Upper lobe of left lung (tissue), 6 donors: ENCODE results near the gene PRTFDC1. TPM values are rescaled to one million over a fixed set of nuclear protein-coding genes. Genes with fewer than 3 reads are reported as not detected.

ENCODE experiments used
- ATAC-seq, 2 donors: fragments of 200-7000 bp; cut with Tn5 transposase; one replicate each; pipeline ENCODE4 v1.9.1; 2022; ENCODE audit warnings: mild to moderate bottlenecking in 2 of 2, moderate library complexity in 2 of 2; ENCODE audit not compliant: low FRiP score in 2 of 2
- DNase-seq, 2 donors: peaks; one replicate each; pipeline ENCODE4 v3.0.0-alpha.2; 2019 to 2020
- H3K27ac ChIP-seq, 4 donors: fragments of 200-600 bp; sonication (generic); one replicate each; pipeline ENCODE4 v1.5.1; 2016 to 2019
- H3K27me3 ChIP-seq, 4 donors: fragments of 200-600 bp; sonication (generic); one replicate each; pipeline ENCODE4 v1.5.1; 2017 to 2019
- H3K36me3 ChIP-seq, 4 donors: fragments of 200-600 bp; sonication (generic); one replicate each; pipeline ENCODE4 v1.5.1; 2016 to 2019
- H3K4me1 ChIP-seq, 4 donors: fragments of 200-600 bp; sonication (generic); one replicate each; pipeline ENCODE4 v1.5.1; 2018 to 2019
- H3K4me3 ChIP-seq, 4 donors: fragments of 200-600 bp; sonication (generic); one replicate each; pipeline ENCODE4 v1.5.1; 2017 to 2019; ENCODE audit warnings: mild to moderate bottlenecking in 2 of 4, moderate library complexity in 1 of 4
- H3K9me3 ChIP-seq, 4 donors: fragments of 200-600 bp; sonication (generic); one replicate each; pipeline ENCODE4 v1.5.1; 2018 to 2019
- EP300 ChIP-seq, 4 donors: sonication (generic); formaldehyde crosslinking; IDR thresholded peaks; one replicate each; pipeline ENCODE4 v1.5.1; 2017; ENCODE audit warnings: antibody characterized with exemption in 4 of 4, control low read depth in 2 of 4
- POLR2A ChIP-seq, 4 donors: fragments of 450-650 bp; IDR thresholded peaks; one replicate each; pipeline ENCODE4 v1.5.1; 2016 to 2017; ENCODE audit warnings: antibody characterized with exemption in 4 of 4, mild to moderate bottlenecking in 2 of 4
- POLR2AphosphoS5 ChIP-seq, 2 donors: sonication (generic); formaldehyde crosslinking; IDR thresholded peaks; one replicate each; pipeline ENCODE4 v1.5.1; 2017; ENCODE audit warnings: antibody characterized with exemption in 2 of 2
- WGBS, 2 donors: methylation state at CpG; one replicate each; pipeline ENCODE4 v1.1.5; 2017 to 2018; 5-methylcytosine and 5-hydroxymethylcytosine counted together
- total RNA-seq, 6 donors: library from RNA; depleted of rRNA in 4 of 6; stranded (reverse); fragments of >200 nt in 4 of 6; gene quantifications; one replicate each; pipeline versions ENCODE4 v1.1.0 to v1.2.1, GENCODE V29; 2016 to 2021
- TF ChIP-seq, protein P1 (sequence below), 6 experiments: fragments of 450-650 bp in 4 of 6; fragments of 200-600 bp in 2 of 6; sonication (generic) in 2 of 6; IDR thresholded peaks; one replicate each; pipeline ENCODE4 v1.5.1; 2016 to 2019; ENCODE audit warnings: antibody characterized with exemption in 6 of 6
- donor health status: DM: no; HTN: no; CAD: no; lungs with moderate emphysema.
- donor health status: DM: no; HTN: yes; CAD: no; lungs with severe emphysema.

Gene PRTFDC1
- total RNA-seq, 6 donors from 2014 or later = 0.91 to 3.9 (median 2.3) TPM

DNA sequence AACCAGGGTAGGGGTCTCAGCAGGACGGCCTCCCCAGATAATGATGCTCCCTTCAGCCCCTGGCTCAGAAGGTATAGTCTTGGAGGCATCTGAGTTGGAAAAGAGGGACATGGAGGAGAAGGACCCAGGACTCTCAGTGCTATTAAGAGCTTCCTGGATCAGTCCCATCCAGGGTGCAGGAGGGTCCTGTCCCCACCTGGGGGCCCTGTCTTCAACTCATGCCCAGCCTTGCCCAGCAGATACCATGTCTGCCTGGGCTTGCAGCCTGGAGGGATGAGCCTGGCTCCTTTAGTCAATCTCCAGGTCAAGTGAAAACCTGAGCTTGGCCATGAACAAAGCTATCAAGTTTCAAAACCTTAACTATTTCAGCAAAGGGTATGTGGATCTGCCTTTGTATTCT lies 67.6 kb downstream of the PRTFDC1 start:
- TF ChIP-seq POLR2AphosphoS5 (IDR thresholded peaks at IDR 0.05) (no peak), POLR2A (IDR thresholded peaks at IDR 0.05) (no peak)
- Histone ChIP-seq H3K4me1 (peaks cover 0 to 12% (median 9%) of the 10 kb centered on the region in 4 donors), H3K9me3 (no peaks in the 10 kb centered on the region), H3K36me3 (no peaks in the 10 kb centered on the region), H3K27me3 (no peaks in the 10 kb centered on the region), H3K4me3 (no peak overlapping the region), H3K27ac (no peak overlapping the region)
- WGBS, 2 donors = 87 to 100% methylated on average over 1 of the region's 1 CpG
- DNase-seq (no peak), ATAC-seq (no peak)

- Histone ChIP-seq H3K27me3 (no peaks in the 10 kb centered on the region), H3K4me3 (no peak overlapping the region), H3K9me3 (no peaks in the 10 kb centered on the region), H3K36me3 (no peaks in the 10 kb centered on the region), H3K4me1 (peaks cover 0 to 8% (median 6%) of the 10 kb centered on the region in 4 donors), H3K27ac (no peak overlapping the region)
- DNase-seq (no peak), ATAC-seq (no peak)
- 93 to 94% methylated on average over 2 of the region's 2 CpGs for WGBS, 2 donors
- TF ChIP-seq POLR2AphosphoS5 (IDR thresholded peaks at IDR 0.05) (no peak), EP300 (IDR thresholded peaks at IDR 0.05) (no peak), POLR2A (IDR thresholded peaks at IDR 0.05) (no peak)
- TF ChIP-seq, protein P1, sequence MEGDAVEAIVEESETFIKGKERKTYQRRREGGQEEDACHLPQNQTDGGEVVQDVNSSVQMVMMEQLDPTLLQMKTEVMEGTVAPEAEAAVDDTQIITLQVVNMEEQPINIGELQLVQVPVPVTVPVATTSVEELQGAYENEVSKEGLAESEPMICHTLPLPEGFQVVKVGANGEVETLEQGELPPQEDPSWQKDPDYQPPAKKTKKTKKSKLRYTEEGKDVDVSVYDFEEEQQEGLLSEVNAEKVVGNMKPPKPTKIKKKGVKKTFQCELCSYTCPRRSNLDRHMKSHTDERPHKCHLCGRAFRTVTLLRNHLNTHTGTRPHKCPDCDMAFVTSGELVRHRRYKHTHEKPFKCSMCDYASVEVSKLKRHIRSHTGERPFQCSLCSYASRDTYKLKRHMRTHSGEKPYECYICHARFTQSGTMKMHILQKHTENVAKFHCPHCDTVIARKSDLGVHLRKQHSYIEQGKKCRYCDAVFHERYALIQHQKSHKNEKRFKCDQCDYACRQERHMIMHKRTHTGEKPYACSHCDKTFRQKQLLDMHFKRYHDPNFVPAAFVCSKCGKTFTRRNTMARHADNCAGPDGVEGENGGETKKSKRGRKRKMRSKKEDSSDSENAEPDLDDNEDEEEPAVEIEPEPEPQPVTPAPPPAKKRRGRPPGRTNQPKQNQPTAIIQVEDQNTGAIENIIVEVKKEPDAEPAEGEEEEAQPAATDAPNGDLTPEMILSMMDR (IDR thresholded peaks at IDR 0.05) = no peak
Measured at GRCh38 chr10:24884316-24884715, 68.1 kb downstream of the PRTFDC1 start.

GRCh38 chr10:24883176-24883575 lies 69.2 kb downstream of the PRTFDC1 start:
- H3K4me1 ChIP-seq = peaks cover 0 to 8% (median 6%) of the 10 kb centered on the region in 4 donors
- no peak for ATAC-seq
- H3K9me3 ChIP-seq = no peaks in the 10 kb centered on the region
- 47 to 49% methylated on average over 2 of the region's 2 CpGs for WGBS, 2 donors
- H3K4me3 ChIP-seq = no peak overlapping the region
- no peak for DNase-seq
- H3K36me3 ChIP-seq = no peaks in the 10 kb centered on the region
- no peaks in the 10 kb centered on the region for H3K27me3 ChIP-seq
- TF ChIP-seq, protein P1 (IDR thresholded peaks at IDR 0.05) = no peak
- H3K27ac ChIP-seq = peak overlapping the region in 3 of 4 donors; percentile 27 to 69 (median 27)

- Histone ChIP-seq H3K27ac (peak overlapping the region in 3 of 4 donors; percentile 6 to 27 (median 10)), H3K4me3 (peak overlapping the region in 2 of 4 donors; percentile 19 to 20), H3K27me3 (no peaks in the 10 kb centered on the region), H3K9me3 (no peaks in the 10 kb centered on the region), H3K36me3 (no peaks in the 10 kb centered on the region), H3K4me1 (peaks cover 0 to 8% (median 6%) of the 10 kb centered on the region in 4 donors)
- WGBS, 2 donors = 57% methylated on average over 11 of the region's 11 CpGs
- TF ChIP-seq POLR2A (IDR thresholded peaks at IDR 0.05) (no peak), EP300 (IDR thresholded peaks at IDR 0.05) (no peak), POLR2AphosphoS5 (IDR thresholded peaks at IDR 0.05) (no peak)
- TF ChIP-seq, protein P1 (IDR thresholded peaks at IDR 0.05) = no peak
- ATAC-seq (peak in 1 of 2 donors; percentile 63), DNase-seq (peak in 1 of 2 donors; percentile 34)
Measured at GRCh38 chr10:24882047-24882698, 70.2 kb downstream of the PRTFDC1 start.

DNA sequence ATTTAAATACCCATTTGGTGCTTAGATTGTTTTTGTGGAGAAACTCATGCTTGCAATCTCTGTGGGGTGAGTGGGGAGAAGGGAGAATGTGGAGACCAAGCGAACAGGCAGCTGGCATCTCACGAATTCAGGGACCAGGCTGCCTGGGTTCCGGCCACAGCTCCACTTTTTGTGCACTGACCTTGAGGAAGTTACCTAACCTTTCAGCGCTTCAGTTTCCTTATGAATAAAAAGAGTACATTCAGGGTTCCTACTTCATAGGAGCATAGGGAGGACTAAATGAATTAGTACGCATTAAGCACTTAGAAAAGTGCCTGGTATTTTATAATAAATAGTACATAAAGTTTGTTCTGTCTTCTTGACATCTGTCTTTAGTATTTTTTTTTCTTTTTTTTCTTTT lies 72.5 kb downstream of the PRTFDC1 start:
- peaks cover 0 to 8% (median 6%) of the 10 kb centered on the region in 4 donors for H3K4me1 ChIP-seq
- 85 to 87% methylated on average over 5 of the region's 5 CpGs for WGBS, 2 donors
- peak in 1 of 2 donors; percentile 24 for ATAC-seq
- TF ChIP-seq POLR2AphosphoS5 (IDR thresholded peaks at IDR 0.05) = no peak
- TF ChIP-seq EP300 (IDR thresholded peaks at IDR 0.05) = no peak
- TF ChIP-seq, protein P1 (IDR thresholded peaks at IDR 0.05) = no peak
- no peak for TF ChIP-seq POLR2A (IDR thresholded peaks at IDR 0.05)
- no peaks in the 10 kb centered on the region for H3K27me3 ChIP-seq
- H3K36me3 ChIP-seq = no peaks in the 10 kb centered on the region
- no peak overlapping the region for H3K27ac ChIP-seq
- DNase-seq = no peak
- H3K9me3 ChIP-seq = no peaks in the 10 kb centered on the region
- H3K4me3 ChIP-seq = no peak overlapping the region
